RWPE1 (cell line): ENCODE results near the gene FAM3C.
"Not testable (repeated sequence)": the region's sequence is repeated elsewhere in the genome, so short reads cannot be mapped to it uniquely, and the experiment has no call there.

Source experiments
- CTCF ChIA-PET: fragments of 350-600 bp; sonication (Branson Sonifier 250); formaldehyde crosslinking; extraction: SDS; loops from one replicate; lab custom pipeline; 2021; lab: Yijun Ruan, JAX
- POLR2A ChIA-PET: fragments of 400-600 bp; formaldehyde crosslinking; extraction: SDS; loops from one replicate; lab custom pipeline; 2020; ENCODE audit warnings: antibody characterized with exemption; ENCODE audit not compliant: low non-redundant PET; lab: Yijun Ruan, JAX
- DNase-seq: peaks from one replicate; pipeline ENCODE4 v3.0.0; 2012; ENCODE audit warnings: low spot score
- H3K27ac ChIP-seq: fragments of 450-650 bp; 2 replicates; pipeline ENCODE4 v1.5.1; 2017
- TF ChIP-seq, protein P1 (sequence below): fragments of 450-650 bp; conservative IDR thresholded peaks from 2 replicates; pipeline ENCODE4 v1.5.1; 2017; ENCODE audit warnings: low read depth, mild to moderate bottlenecking

FAM3C gene

DNA sequence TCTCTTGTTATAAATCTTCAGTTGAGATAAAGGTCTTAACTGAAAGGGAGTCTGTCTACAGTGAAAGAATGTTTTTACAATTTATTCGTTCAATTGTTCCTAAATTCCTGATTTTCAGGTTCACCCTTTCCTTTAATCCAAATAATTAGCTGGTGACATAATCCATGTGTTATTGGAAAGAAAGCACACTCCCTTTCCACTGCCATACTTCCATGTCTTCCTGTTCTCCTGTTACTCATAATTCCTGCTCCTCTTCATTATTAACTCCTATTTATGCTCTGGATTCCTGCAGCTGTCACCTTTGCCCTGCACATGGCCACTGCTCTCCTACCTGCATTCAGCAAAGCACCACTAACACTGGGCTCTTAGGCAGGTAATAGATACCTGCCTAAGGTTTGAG lies 40.0 kb upstream of the FAM3C start:
- TF ChIP-seq, protein P1, sequence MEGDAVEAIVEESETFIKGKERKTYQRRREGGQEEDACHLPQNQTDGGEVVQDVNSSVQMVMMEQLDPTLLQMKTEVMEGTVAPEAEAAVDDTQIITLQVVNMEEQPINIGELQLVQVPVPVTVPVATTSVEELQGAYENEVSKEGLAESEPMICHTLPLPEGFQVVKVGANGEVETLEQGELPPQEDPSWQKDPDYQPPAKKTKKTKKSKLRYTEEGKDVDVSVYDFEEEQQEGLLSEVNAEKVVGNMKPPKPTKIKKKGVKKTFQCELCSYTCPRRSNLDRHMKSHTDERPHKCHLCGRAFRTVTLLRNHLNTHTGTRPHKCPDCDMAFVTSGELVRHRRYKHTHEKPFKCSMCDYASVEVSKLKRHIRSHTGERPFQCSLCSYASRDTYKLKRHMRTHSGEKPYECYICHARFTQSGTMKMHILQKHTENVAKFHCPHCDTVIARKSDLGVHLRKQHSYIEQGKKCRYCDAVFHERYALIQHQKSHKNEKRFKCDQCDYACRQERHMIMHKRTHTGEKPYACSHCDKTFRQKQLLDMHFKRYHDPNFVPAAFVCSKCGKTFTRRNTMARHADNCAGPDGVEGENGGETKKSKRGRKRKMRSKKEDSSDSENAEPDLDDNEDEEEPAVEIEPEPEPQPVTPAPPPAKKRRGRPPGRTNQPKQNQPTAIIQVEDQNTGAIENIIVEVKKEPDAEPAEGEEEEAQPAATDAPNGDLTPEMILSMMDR: no peak
- CTCF ChIA-PET: no interaction called here
- no peak for DNase-seq
- no peak overlapping the region for H3K27ac ChIP-seq
- POLR2A ChIA-PET: no interaction called here

DNA sequence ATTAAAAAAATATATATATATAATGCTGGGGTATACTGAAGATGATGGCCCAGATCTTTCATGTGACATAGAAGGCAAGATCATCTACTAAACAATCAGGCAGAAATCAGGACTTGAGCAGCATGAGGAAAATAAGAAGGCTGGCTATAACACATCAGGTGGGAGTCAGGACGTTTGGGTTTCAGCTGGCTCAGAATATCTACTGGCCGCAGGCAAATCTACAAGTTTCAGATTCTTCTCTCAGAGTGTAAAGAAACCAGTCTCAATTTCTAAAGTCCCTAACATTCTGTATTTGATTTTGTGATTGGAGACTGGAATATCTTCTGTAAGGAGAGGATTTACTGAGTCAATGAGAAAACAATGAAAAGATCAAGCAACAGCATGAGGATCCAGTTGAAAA lies 37.7 kb upstream of the FAM3C start:
- ChIA-PET POLR2A (no interaction called here), CTCF (no interaction called here)
- no peak overlapping the region for H3K27ac ChIP-seq
- TF ChIP-seq, protein P1: no peak
- DNase-seq: no peak

GRCh38 chr7:121432486-121432885 lies 36.4 kb upstream of the FAM3C start:
- DNase-seq, POLR2A ChIA-PET, CTCF ChIA-PET, H3K27ac ChIP-seq: not testable (repeated sequence)

DNA sequence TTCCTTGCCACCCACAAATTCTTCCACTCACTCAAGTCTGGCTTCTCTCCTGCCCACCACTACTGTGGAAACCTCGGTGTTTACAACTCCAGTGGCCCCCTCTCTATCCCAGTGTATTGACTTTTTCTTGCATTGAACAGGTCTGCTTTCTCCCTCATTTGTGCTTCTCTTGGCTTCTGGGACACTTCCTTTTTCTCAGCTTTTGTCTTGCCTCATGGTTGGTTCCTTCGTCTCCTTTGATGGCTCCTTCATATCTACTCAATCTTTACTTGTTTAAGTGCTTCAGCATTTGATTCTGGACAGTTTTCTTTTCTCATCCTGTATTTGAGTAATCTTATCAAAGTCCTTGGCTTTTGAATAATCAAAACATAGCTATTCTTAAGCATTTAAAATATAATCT lies 35.9 kb upstream of the FAM3C start:
- no peak overlapping the region for H3K27ac ChIP-seq
- ChIA-PET CTCF (interaction anchor here (0.5 kb wide), 1 partner anchor 898 kb away, joined by 3 read pairs; no protein-coding TSS in a partner anchor), POLR2A (no interaction called here)
- DNase-seq: no peak
- TF ChIP-seq, protein P1: no peak

DNA sequence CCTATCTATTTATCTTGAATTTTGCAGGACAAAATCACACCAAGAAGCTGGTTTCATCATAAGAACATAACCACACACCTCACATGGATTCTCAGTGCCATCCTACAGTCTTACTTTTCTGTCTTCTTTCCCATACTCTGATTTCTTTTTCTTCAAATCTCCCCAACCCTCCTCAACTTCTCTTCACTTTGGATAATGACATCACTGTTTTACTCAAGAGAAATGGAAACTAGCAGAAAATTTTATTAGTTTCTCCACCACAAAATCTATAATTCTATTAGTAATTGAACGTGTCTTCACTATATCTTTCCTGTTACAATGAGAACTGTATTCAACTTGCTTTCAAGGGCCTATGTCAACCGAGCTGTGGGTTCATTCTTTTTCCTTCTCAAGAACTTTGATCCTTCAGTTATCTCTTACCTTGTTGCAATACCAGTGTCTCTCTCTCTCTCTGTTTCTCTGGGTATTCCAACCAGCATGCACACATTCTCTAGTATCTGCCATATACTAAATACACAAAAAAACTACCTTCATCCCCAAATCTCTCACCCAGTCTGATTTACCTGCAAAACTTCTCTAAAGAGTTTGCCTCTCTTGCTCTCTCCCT lies 35.4 kb upstream of the FAM3C start:
- DNase-seq: no peak
- H3K27ac ChIP-seq: no peak overlapping the region
- TF ChIP-seq, protein P1: no peak
- ChIA-PET POLR2A (no interaction called here), CTCF (interaction anchor here (0.5 kb wide), 1 partner anchor 898 kb away, joined by 3 read pairs; no protein-coding TSS in a partner anchor)

DNA sequence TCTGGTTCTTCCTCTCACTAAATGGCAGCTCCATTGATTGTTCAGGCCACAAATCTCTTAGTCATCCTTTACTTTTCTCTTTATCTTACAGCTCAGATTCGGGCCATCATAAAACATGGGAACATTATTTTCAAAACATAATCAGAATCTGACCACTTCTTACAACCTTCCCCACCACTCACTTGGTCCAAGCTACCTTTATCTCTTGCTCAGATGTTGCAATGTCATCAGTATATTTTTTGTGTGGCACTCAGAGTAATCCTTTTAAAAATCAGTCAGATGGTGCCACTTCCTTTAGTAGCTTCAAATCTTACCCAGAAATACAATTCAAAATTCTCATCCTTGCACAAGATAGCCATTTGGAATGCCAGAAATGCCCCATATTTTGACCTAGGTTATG lies 34.5 kb upstream of the FAM3C start:
- no peak overlapping the region for H3K27ac ChIP-seq
- DNase-seq: no peak
- TF ChIP-seq, protein P1: no peak
- ChIA-PET CTCF (interaction anchor here (0.6 kb wide), 1 partner anchor 46 kb away, joined by 4 read pairs; no protein-coding TSS in a partner anchor), POLR2A (no interaction called here)

GRCh38 chr7:121429798-121430197 lies 33.7 kb upstream of the FAM3C start:
- CTCF ChIA-PET: interaction anchor here (0.6 kb wide), 1 partner anchor 32 kb away, joined by 4 read pairs; no protein-coding TSS in a partner anchor
- no peak for DNase-seq
- TF ChIP-seq, protein P1: no peak
- H3K27ac ChIP-seq: no peak overlapping the region
- POLR2A ChIA-PET: no interaction called here
